GM21515 (cell line): ENCODE data around the gene CENPM.

Experiments used
- ATAC-seq: cut with Tn5 transposase; IDR thresholded peaks from one replicate; pipeline ENCODE4 v1.9.1; 2021; ENCODE audit not compliant: unreplicated experiment

The CENPM gene

GRCh38 chr22:41933411-41934177 is 13.4 kb downstream of the CENPM start:
- no peak for ATAC-seq

- ATAC-seq, result no peak
Observed at GRCh38 chr22:41932353-41932752, 14.6 kb downstream of the CENPM start.

GRCh38 chr22:41931701-41932269 is 15.2 kb downstream of the CENPM start:
- ATAC-seq, result no peak

GRCh38 chr22:41929418-41929810 is 17.5 kb downstream of the CENPM start:
- ATAC-seq, result no peak

GRCh38 chr22:41928593-41929417 is 18.1 kb downstream of the CENPM start:
- no peak for ATAC-seq

- ATAC-seq, result no peak
Observed at GRCh38 chr22:41927813-41928212, 19.1 kb downstream of the CENPM start.

- peak; percentile 29 for ATAC-seq
Observed at GRCh38 chr22:41925783-41926460, 21.0 kb downstream of the CENPM start.

GRCh38 chr22:41923595-41924276 is 23.2 kb downstream of the CENPM start:
- no peak for ATAC-seq

GRCh38 chr22:41922940-41923594 is 23.9 kb downstream of the CENPM start:
- ATAC-seq, result no peak

GRCh38 chr22:41922328-41922727 is 24.6 kb downstream of the CENPM start:
- ATAC-seq, result no peak

GRCh38 chr22:41920271-41920976 is 26.5 kb downstream of the CENPM start:
- no peak for ATAC-seq

GRCh38 chr22:41919357-41920224 is 27.4 kb downstream of the CENPM start:
- ATAC-seq, result no peak

- ATAC-seq, result no peak
Observed at GRCh38 chr22:41917903-41918791, 28.8 kb downstream of the CENPM start.

- no peak for ATAC-seq
Observed at GRCh38 chr22:41917375-41917902, 29.5 kb downstream of the CENPM start.

- no peak for ATAC-seq
Observed at GRCh38 chr22:41916745-41917358, 30.1 kb downstream of the CENPM start.

GRCh38 chr22:41915786-41916493 is 31.0 kb downstream of the CENPM start:
- no peak for ATAC-seq
